Stomach (tissue), 4 donors: ENCODE results near the gene SEC24D.

Source experiments
- CTCF ChIP-seq, 7 experiments: fragments of 450-650 bp in 4 of 7; fragments of 200-600 bp in 3 of 7; sonication (generic) in 3 of 7; IDR thresholded peaks; one replicate each; pipeline ENCODE4 v1.5.1; 2016 to 2019; ENCODE audit warnings: antibody characterized with exemption in 7 of 7, control low read depth in 2 of 7, mild to moderate bottlenecking in 1 of 7
- POLR2A ChIP-seq, 4 donors: fragments of 450-650 bp; IDR thresholded peaks; one replicate each; pipeline ENCODE4 v1.6.1; 2016; ENCODE audit warnings: antibody characterized with exemption in 4 of 4, control low read depth in 2 of 4, mild to moderate bottlenecking in 1 of 4, moderate library complexity in 1 of 4
- POLR2AphosphoS5 ChIP-seq, 3 donors: sonication (generic); formaldehyde crosslinking; IDR thresholded peaks; one replicate each; pipeline ENCODE4 v1.6.1; 2016; ENCODE audit warnings: antibody characterized with exemption in 3 of 3

DNA sequence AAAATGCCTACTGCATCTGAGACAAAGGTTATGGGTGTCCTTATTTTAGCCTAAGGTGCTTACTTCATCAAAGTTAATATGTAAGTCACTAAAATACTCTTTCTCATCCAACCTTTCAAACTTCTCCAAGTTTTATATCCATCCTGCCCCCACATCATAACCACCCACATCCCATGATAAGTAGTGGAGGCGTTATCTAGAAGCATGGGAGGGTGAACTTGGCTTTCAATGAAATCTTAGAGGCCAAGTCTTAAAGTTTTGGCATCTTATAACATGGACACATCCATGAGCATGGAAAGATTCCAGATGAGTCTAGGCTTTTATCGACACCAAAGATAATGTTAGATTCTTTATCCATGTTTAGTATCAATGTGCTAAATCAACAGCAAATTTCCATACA is 22.9 kb upstream of the SEC24D start:
- TF ChIP-seq POLR2A (IDR thresholded peaks at IDR 0.05) = no peak
- TF ChIP-seq POLR2AphosphoS5 (IDR thresholded peaks at IDR 0.05) = no peak
- no peak for TF ChIP-seq CTCF (IDR thresholded peaks at IDR 0.05)
